Stimulated activated CD8-positive, alpha-beta memory T cell treated with anti-CD3 and anti-CD28 coated beads, Interleukin-15, amount 100 ng/mL, for 4 hours (primary cell): ENCODE results near the gene MOCOS.
"Not testable (repeated sequence)": the region's sequence is repeated elsewhere in the genome, so short reads cannot be mapped to it uniquely, and the experiment has no call there.

Experiments used
- DNase-seq, 2 donors: peaks; one replicate each; pipeline ENCODE4 v3.0.0-alpha.2; 2020; ENCODE audit warnings: low read depth in 2 of 2

Gene MOCOS

DNA sequence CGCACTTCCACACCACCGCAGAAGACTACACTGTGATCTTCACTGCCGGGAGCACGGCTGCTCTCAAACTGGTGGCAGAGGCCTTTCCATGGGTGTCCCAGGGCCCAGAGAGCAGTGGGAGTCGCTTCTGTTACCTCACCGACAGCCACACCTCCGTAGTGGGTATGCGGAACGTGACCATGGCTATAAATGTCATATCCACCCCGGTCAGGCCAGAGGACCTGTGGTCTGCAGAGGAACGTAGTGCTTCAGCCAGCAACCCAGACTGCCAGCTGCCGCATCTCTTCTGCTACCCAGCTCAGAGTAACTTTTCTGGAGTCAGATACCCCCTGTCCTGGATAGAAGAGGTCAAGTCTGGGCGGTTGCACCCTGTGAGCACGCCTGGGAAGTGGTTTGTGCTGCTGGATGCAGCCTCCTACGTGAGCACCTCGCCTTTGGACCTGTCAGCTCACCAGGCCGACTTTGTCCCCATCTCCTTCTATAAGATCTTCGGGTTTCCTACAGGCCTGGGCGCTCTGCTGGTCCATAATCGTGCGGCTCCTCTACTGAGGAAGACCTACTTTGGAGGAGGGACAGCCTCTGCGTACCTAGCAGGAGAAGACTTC lies 12.5 kb downstream of the MOCOS start:
- no peak for DNase-seq

GRCh38 chr18:36200354-36200771 lies 13.1 kb downstream of the MOCOS start:
- DNase-seq, result no peak

GRCh38 chr18:36201765-36202164 lies 14.5 kb downstream of the MOCOS start:
- DNase-seq, result no peak

GRCh38 chr18:36203360-36203895 lies 16.1 kb downstream of the MOCOS start:
- DNase-seq, result no peak

DNA sequence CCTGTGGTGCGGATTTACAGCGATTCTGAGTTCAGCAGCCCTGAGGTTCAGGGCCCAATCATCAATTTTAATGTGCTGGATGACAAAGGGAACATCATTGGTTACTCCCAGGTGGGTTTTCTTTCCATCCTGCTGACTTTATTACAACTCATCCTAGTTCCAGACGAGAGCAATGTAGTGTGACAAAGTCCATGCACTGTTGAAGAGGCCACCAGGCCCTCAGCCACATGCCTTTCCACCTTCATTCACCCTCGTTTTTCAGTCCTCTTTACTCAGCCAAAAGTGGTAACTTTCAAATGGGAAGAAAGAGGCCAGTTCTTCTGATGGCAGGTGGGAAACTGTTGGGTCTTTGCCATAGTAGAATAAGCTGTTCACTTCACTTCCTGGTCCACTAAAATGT lies 17.9 kb downstream of the MOCOS start:
- DNase-seq, result no peak

- no peak for DNase-seq
Observed at GRCh38 chr18:36207303-36207702, 20.0 kb downstream of the MOCOS start.

GRCh38 chr18:36207969-36208368 lies 20.7 kb downstream of the MOCOS start:
- not testable (repeated sequence) for DNase-seq

GRCh38 chr18:36211612-36212065 lies 24.3 kb downstream of the MOCOS start:
- no peak for DNase-seq

DNA sequence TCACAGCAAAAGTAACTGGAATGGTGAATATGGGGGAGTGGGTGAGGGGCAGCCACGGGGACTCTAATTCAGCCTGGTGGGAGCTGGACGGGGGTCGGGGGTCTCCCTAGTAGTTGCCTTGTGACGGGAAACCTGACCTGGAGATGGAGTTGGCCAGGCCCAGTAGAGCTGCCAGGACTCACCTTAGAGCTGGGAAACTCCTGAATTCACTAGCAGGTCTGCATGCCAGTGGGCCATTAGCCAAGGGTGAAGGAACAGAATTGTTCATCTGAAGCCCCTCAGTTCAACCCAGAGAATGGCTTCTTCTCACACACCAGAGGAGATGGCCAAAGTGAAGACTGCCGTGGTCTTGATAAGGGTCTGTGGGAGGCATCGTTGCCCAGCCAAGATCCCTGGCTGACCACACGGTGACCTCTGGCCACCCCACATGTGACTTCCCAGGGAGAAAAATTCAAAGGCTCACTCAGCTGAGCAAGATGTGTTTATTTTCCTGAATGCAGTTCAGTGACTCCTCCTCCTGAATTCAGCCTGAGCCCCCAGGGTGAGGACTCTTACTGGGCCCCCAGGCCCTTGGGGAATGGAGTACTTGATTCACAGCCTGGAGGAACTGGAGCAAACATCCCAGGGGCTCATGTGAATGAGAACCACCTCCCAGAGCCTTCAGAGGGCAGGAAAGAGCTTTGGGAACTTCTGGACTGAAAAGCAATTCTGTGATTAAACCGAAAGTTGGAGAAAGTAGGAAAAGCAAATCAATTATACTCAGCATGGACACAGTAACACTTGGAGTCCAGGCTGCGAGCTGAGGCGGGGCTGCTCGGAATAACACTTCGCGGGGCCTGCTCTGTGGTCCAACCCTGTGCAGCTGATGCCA lies 25.2 kb downstream of the MOCOS start:
- no peak for DNase-seq

- no peak for DNase-seq
Observed at GRCh38 chr18:36214811-36215210, 27.5 kb downstream of the MOCOS start.

- DNase-seq, result no peak
Observed at GRCh38 chr18:36215577-36215976, 28.3 kb downstream of the MOCOS start.

DNA sequence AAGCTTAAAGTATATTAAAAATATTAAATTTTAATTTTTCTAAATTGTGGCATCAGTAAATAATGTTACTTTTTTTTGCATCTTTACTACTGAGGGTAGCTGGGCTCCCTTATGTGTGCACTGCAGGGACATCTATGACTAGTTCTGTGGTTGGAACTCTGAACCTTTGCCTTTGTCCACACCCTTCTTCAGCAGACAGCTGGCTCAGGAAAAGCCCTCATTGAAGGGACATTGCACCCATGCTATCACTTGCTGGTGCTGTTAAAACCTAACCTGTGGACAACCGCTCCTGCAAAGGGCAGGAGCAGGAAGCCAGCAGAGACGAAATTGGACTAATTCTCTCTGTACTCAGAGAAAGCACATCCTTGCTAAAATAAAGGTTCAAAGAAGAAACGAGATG lies 30.1 kb downstream of the MOCOS start:
- DNase-seq, result no peak

DNA sequence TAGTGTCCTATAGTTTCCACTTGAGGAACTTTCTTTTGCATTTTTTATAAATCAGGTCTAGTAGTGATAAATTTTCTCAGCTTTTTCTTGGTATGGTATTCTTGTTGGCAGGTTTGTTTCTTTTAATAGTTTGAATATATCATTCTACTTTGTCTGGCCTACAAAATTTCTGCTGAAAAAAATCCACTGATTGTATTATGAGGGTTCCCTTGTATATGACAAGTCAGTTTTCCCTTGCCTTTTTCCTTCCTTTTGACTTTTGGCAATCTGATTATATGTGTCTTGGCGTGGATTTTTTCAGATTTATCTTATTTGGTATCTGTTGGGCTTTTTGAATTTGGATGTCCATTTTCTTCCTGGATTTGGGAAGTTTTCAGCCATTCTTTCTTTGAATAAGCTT lies 41.9 kb downstream of the MOCOS start:
- DNase-seq, result no peak

GRCh38 chr18:36240510-36240909 lies 53.2 kb downstream of the MOCOS start:
- not testable (repeated sequence) for DNase-seq

DNA sequence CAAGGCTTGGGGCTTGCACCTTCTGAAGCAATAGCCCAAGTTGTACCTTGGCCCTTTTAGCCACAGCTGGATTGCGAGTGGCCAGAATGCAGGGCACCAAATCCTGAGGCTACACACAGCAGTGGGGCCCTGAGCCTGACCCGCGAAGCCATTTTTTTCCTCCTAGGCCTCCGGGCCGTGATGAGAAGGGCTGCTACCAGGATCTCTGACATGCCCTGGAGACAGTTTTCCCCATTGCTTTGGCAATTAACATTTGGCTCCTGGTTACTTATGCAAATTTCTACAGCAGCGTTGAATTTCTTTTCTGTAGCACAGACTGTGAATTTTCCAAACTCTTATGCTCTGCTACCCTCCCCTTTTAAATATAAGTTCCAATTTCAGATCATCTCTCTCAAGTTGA lies 54.5 kb downstream of the MOCOS start:
- no peak for DNase-seq

- no peak for DNase-seq
Observed at GRCh38 chr18:36247036-36247435, 59.7 kb downstream of the MOCOS start.

DNA sequence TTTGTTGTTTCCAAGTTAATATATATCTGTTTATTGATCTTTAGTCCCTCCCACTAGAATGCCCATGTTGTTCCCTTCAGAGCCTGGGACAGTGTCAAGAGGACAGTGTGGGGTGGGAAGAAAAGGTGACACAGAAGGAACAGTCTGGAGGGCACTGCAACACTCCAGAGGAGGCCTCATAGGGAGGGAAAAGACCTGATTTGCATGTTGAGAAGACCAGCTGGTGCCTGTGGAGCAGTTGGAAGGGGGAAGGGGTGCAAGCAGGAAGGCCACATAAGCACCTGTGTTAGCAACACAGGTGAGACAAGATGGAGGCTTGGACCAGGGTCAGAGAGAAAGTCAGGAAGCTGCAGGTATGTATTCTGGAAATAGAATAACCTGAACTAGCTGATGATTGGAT lies 62.1 kb downstream of the MOCOS start:
- DNase-seq, result no peak

DNA sequence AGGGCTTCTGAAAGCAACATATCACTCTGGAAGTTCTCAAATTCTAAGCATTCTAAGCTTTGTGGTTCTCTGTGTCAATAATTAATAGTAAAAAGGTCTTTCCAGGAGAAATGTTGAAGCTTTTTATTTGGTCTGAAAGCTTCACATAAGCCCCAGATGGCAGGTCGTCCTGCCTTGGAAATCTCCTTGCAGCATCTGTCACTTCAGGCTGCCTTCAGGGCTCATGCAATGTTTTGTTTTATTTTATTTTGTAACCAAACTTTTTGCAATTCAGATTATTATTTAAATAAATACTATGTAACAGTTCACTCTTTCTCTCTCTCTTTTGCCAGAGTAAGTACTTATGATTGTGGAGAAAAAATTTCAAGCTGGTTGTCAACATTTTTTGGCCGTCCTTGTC lies 63.5 kb downstream of the MOCOS start:
- DNase-seq, result no peak

DNA sequence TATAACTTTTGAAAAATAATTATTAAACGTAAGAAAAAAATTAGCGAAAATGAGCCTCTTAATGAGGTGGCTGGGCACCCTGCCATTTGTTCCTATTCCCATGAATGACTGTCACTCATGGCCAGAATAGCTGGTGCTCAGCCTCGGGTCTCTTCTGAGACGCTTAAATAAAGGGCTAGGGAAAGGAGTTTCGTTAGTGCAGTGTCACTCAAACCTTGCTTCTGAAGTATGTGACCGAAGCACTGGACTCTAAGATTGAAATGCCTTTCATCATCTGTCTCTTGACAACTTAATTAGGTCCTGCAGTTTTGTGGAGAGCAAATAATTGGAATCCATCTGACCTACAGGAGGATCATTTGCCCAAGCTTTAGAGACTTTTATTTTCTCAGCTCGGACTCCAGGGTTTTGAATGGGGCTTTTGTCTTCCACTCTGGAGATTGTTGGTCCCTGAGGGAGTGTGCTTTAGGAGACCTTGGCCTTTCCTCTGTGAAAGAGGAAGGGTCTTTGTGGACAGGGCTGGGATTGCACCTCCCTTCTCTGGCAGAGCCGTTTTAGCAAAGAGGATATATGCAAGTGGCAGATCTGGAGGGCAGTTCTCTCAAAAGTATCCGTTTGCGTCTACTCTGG lies 67.9 kb downstream of the MOCOS start:
- no peak for DNase-seq

DNA sequence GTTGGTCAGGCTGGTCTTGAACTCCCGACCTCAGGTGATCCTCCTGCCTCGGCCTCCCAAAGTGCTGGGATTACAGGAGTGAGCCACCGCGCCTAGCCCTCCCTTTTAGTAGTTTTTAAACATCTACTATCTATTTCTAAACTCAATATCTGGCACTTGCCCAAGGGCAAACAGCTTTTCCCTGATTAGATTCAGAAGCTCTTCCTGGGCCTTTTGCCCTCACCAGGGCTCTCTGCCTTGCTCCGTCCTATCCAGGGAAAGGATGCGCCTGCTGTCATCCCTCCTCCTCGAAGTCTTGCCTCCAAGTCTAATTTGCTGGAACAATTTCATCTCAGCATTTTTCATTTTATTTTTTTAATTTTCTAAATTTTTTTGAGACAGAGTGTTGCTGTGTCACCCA lies 68.8 kb downstream of the MOCOS start:
- no peak for DNase-seq

DNA sequence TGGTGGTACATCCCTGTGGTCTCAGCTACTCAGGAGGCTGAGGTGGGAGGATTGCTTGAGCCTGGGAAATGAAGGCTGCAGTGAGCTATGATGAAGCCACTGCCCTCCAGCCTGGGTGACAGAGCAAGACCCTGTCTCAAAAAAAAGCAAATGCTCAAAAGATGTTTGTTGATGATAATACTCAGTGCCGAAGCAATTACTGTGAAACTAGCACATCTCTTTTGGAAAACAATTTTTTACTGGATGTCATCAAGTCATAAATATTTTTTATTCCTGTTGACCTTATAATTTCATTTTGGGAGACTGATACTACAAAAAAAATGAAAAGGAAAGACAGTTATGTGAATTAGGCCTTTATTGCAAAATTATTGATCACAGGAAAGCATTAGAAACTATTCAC lies 75.7 kb downstream of the MOCOS start:
- DNase-seq, result no peak

- no peak for DNase-seq
Observed at GRCh38 chr18:36264283-36264682, 77.0 kb downstream of the MOCOS start.

DNA sequence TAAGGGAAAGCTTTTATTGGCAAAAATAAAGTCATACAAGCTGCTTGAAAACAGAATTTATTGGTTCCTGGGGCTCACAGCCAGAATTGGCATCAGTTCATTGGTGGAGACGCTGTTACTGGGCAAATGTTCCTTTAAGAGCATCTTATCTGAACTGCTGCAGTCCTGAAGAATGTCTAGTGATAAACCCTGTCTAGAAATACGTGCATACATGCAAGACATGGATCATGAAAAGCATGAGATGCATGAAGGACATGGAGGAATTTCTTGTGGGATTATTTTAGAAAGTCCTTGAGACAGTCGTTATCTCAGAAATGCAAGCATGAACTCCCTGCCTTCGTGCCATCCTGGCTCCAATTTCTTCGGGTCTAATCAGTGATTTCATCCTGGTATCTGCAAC lies 77.7 kb downstream of the MOCOS start:
- DNase-seq, result no peak
